SK-N-SH (cell line): ENCODE data around the gene WNT1.

Experiments used
- MEF2A ChIP-seq: IDR thresholded peaks from 2 replicates; pipeline ENCODE4 v1.4.0; 2012; ENCODE audit warnings: low read depth, borderline replicate concordance
- POLR2AphosphoS5 ChIP-seq: IDR thresholded peaks from 2 replicates; pipeline ENCODE4 v1.6.1; 2012; ENCODE audit warnings: low read depth, low read length
- TF ChIP-seq, protein P1 (sequence below): IDR thresholded peaks from 2 replicates; pipeline ENCODE4; 2012
- TF ChIP-seq, protein P2 (sequence below): fragments of 200-600 bp; sonication (generic); IDR thresholded peaks from 2 replicates; pipeline ENCODE4 v1.6.1; 2017; ENCODE audit warnings: antibody characterized with exemption, mild to moderate bottlenecking, moderate library complexity

DNA sequence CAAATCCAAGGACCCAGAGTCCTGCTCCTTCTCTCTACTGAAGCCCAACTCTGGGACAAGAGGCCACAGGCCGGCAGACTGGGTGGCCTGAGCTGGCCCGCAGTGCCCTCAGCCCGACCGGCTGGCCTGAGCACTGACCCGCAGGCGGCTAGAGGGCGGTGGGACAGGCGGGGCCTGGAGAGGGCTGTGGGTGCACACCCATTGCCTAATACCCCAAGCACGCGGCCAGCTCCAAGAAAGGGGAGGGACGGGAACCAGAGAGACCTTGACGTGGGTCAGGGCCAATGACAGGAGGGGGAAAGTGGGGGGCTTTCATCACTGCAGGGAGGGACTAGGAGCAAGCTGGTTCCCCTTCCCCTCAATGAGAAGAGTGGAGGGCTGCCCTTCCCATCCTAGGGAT is 4.6 kb upstream of the WNT1 start:
- TF ChIP-seq POLR2AphosphoS5 = no peak
- TF ChIP-seq, protein P1, sequence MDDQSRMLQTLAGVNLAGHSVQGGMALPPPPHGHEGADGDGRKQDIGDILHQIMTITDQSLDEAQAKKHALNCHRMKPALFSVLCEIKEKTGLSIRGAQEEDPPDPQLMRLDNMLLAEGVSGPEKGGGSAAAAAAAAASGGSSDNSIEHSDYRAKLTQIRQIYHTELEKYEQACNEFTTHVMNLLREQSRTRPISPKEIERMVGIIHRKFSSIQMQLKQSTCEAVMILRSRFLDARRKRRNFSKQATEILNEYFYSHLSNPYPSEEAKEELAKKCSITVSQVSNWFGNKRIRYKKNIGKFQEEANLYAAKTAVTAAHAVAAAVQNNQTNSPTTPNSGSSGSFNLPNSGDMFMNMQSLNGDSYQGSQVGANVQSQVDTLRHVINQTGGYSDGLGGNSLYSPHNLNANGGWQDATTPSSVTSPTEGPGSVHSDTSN = no peak
- TF ChIP-seq, protein P2, sequence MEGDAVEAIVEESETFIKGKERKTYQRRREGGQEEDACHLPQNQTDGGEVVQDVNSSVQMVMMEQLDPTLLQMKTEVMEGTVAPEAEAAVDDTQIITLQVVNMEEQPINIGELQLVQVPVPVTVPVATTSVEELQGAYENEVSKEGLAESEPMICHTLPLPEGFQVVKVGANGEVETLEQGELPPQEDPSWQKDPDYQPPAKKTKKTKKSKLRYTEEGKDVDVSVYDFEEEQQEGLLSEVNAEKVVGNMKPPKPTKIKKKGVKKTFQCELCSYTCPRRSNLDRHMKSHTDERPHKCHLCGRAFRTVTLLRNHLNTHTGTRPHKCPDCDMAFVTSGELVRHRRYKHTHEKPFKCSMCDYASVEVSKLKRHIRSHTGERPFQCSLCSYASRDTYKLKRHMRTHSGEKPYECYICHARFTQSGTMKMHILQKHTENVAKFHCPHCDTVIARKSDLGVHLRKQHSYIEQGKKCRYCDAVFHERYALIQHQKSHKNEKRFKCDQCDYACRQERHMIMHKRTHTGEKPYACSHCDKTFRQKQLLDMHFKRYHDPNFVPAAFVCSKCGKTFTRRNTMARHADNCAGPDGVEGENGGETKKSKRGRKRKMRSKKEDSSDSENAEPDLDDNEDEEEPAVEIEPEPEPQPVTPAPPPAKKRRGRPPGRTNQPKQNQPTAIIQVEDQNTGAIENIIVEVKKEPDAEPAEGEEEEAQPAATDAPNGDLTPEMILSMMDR = no peak
- no peak for TF ChIP-seq MEF2A
